Subcutaneous abdominal adipose tissue (tissue), 5 donors: ENCODE results near the gene SPTAN1.
A peak's percentile ranks its signal among the peaks of the same experiment; 100 is the strongest.
"Not testable (repeated sequence)": the region's sequence is repeated elsewhere in the genome, so short reads cannot be mapped to it uniquely, and the experiment has no call there.

Experiments
- H3K27ac ChIP-seq: one replicate; pipeline ENCODE4 v1.7.0; 2013; ENCODE audit warnings: low read depth, mild to moderate bottlenecking, inconsistent platforms, low read length, moderate library complexity
- H3K27me3 ChIP-seq, 5 donors: one replicate each; pipeline ENCODE4 v1.7.0; 2013; ENCODE audit warnings: low read length in 5 of 5, inconsistent platforms in 1 of 5; ENCODE audit not compliant: control insufficient read depth in 5 of 5, insufficient read depth in 4 of 5
- H3K36me3 ChIP-seq, 5 donors: one replicate each; pipeline ENCODE4 v1.7.0; 2013; ENCODE audit warnings: low read length in 5 of 5; ENCODE audit not compliant: control insufficient read depth in 5 of 5, insufficient read depth in 5 of 5
- H3K4me1 ChIP-seq, 5 donors: one replicate each; pipeline ENCODE4 v1.7.0; 2013; ENCODE audit warnings: low read length in 5 of 5, mild to moderate bottlenecking in 3 of 5, moderate library complexity in 1 of 5; ENCODE audit not compliant: control insufficient read depth in 5 of 5, insufficient read depth in 5 of 5
- H3K4me3 ChIP-seq, 5 donors: one replicate each; pipeline ENCODE4 v1.7.0; 2013; ENCODE audit warnings: low read length in 5 of 5, low read depth in 1 of 5
- H3K9ac ChIP-seq, 5 donors: one replicate each; pipeline ENCODE4 v1.7.0; 2013; ENCODE audit warnings: low read length in 5 of 5, mild to moderate bottlenecking in 4 of 5, moderate library complexity in 3 of 5
- H3K9me3 ChIP-seq, 5 donors: one replicate each; pipeline ENCODE4 v1.7.0; 2013; ENCODE audit warnings: low read length in 5 of 5; ENCODE audit not compliant: control insufficient read depth in 5 of 5
- donor health status: healthy.
- donor health status: healthy.
- donor health status: healthy.
- donor health status: healthy.
- donor health status: healthy.

SPTAN1 gene

DNA sequence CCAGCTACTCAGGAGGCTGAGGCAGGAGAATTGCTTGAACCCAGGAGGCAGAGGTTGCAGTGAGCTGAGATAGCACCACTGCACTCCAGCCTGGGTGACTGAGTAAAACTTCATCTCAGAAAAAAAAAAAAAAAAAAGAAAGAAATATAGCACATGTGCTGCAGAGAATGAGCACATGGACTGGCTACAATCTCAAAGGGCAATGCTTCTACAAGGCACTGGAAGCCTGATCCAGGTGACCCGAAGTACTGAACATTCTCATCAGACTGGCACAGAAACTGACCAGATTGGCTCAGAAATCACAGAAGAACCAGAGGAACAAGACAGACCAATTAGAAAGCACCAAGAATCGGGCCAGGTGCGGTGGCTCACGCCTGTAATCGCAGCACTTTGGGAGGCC is 99.4 kb downstream of the SPTAN1 start:
- H3K27ac ChIP-seq: no peak overlapping the region
- no peaks in the 10 kb centered on the region for H3K9me3 ChIP-seq
- H3K27me3 ChIP-seq: no peaks in the 10 kb centered on the region
- H3K4me3 ChIP-seq: no peak overlapping the region
- H3K36me3 ChIP-seq: no peaks in the 10 kb centered on the region
- H3K9ac ChIP-seq: no peak overlapping the region
- peaks cover 0 to 5% (median 5%) of the 10 kb centered on the region in 5 donors for H3K4me1 ChIP-seq

DNA sequence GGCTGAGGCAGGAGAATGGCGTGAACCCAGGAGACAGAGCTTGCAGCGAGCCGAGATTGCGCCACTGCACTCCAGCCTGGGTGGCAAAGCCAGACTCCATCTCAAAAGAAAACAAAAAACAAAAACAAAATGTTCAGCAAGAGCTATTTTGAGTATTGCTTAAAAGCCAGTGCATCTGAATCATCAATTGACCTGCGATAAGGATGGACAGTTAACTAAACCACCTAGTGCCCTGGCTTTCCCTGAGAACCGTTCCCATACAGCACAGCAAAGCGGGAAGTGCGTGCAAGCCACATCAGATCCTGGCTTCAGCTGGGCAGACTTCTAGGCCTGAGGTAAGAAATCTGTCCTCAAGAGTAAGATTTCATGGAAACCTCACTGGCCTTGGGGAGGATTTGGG is 101.5 kb downstream of the SPTAN1 start:
- Histone ChIP-seq H3K4me3 (no peak overlapping the region), H3K9ac (no peak overlapping the region), H3K4me1 (peaks cover 0 to 9% (median 5%) of the 10 kb centered on the region in 5 donors), H3K9me3 (no peaks in the 10 kb centered on the region), H3K27me3 (no peaks in the 10 kb centered on the region), H3K36me3 (no peaks in the 10 kb centered on the region), H3K27ac (no peak overlapping the region)

DNA sequence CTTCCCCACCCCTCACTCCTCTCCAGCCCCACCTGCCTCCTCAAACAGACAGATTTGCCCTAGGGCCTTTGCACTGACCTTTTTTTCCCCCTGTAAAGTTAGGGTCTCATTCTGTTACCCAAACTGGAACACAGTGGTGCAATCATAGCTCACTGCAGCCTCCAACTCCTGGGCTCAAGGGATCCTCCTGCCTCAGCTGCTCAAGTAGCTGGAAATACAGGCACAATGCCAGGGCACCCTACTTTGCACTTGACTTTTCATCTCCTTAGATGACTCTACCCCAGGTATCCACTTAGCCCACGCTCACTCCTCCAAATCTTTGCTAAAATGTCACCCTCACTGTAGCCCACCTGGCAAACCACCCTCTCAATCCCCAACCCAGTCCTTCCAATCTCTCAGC is 102.1 kb downstream of the SPTAN1 start:
- Histone ChIP-seq H3K9me3 (no peaks in the 10 kb centered on the region), H3K36me3 (no peaks in the 10 kb centered on the region), H3K27ac (no peak overlapping the region), H3K9ac (no peak overlapping the region), H3K4me1 (peaks cover 0 to 9% (median 5%) of the 10 kb centered on the region in 5 donors), H3K27me3 (no peaks in the 10 kb centered on the region), H3K4me3 (no peak overlapping the region)

DNA sequence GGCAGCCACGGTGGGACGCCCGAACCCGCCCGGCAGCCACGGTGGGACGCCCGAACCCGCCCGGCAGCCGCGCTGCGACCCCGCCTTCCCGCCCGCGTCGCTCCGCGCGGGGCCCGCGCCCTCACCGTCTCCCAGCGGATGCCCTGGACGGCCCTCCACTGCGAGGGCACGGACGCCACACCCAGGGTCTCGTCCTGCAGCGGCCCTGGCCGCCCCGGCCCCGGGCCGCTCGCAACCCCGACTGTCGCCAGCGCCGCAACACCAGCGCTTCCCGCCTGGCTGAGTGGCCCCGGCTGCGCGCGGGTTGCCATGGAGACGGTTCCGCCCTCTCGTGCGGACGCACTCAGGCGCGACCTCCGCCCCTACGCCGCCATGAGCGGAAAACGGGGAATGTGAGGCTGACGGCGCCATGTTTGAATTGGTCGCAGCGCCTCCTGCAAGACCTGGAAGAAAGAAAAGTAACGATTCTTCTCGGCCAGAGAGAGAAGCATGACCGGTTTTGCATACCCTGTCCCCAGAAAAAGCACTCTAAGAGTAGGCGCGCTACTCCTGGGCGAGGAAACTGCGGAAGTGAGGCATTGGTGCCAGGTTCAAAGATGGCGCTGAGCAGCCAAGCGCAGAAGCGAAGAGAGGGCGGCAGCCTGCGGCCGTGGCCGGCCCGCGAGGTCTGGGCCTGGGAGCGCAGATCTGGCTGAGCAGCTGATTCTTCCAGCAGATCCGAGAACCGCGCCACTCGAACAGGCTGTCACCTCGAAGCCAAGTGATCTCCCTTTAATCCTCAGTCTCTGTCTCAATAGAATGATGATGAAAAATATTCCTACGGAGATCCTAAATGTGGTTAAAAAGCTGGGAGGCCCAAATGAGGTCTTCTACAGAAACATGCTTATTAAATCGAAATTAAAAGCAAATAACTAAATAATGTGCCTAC is 104.3 kb downstream of the SPTAN1 start, which contains the start of gene DYNC2I2:
TSS of gene DYNC2I2 (minus strand) at position 432 of the 928 bp plus-strand sequence. CDS start at position 311, 121 bp downstream.
- Histone ChIP-seq H3K9ac (peak within 1 kb of the TSS; percentile 76 to 87 (median 82)), H3K4me1 (peaks cover 0 to 9% (median 5%) of the 10 kb centered on the region in 5 donors), H3K36me3 (no peaks in the 10 kb centered on the region), H3K9me3 (no peaks in the 10 kb centered on the region), H3K27me3 (no peaks in the 10 kb centered on the region), H3K27ac (peak within 1 kb of the TSS; percentile 98), H3K4me3 (peak within 1 kb of the TSS; percentile 69 to 85 (median 77))

DNA sequence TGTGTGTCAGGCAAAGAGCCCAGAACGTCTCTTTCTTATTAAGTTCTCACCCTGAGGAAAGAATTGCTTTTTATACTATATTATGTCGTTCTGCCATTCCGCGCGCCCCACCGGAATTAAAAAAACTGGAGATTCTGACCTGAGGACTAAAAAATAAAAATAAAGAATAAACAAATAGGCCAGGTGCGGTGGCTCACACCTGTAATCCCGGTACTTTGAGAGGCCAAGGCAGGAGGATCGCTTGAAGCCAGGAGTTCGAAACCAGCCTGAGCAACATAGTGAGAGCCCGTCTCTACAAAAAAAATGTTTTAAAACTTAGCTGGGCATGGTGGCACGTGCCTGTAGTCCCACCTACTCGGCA is 104.9 kb downstream of the SPTAN1 start:
- Histone ChIP-seq H3K9me3 (no peaks in the 10 kb centered on the region), H3K27ac (peak overlapping the region; percentile 98), H3K36me3 (no peaks in the 10 kb centered on the region), H3K4me3 (peak overlapping the region; percentile 16 to 85 (median 77)), H3K9ac (peak overlapping the region in 4 of 5 donors; percentile 76 to 84 (median 80)), H3K27me3 (no peaks in the 10 kb centered on the region), H3K4me1 (peaks cover 0 to 9% (median 5%) of the 10 kb centered on the region in 5 donors)

DNA sequence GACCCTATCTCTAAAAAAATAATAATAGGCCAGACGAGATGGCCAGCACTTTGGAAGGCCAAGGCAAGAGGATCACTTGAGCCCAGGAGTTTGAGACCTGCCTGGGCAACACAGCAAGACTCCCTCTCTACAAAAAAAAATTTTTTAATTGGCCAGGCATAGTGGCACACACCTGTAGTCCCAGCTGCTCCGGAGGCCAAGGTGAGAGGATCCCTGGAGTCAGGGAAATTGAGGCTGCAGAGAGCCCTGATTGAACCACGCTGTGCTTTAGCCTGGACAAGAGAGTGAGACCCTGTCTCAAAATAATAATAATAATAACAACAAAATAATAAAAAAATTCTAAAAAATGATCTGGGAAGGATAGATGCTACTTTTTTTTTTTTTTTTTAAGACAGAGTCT is 105.4 kb downstream of the SPTAN1 start:
- Histone ChIP-seq H3K9me3 (no peaks in the 10 kb centered on the region), H3K36me3 (no peaks in the 10 kb centered on the region), H3K27me3 (no peaks in the 10 kb centered on the region), H3K27ac (no peak overlapping the region), H3K4me3 (no peak overlapping the region), H3K9ac (no peak overlapping the region), H3K4me1 (peaks cover 0 to 9% (median 5%) of the 10 kb centered on the region in 5 donors)

DNA sequence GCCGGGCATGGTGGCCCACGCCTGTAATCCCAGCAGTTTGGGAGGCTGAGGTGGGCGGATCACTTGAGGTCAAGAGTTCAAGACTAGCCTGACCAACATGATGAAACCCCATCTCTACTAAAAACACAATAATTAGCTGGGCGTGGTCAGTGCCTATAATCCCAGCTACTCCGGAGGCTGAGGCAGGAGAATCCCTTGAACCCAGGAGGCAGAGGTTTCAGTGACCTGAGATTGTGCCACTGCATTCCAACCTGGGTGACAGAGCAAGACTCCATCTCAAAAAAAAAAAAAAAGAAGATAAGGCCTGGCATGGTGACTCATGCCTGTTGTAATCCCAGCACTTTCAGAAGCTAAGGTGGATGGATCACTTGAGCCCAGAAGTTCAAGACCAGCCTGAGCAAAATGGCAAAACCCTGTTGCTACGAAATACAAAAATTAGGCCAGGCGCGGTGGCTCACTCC is 114.1 kb downstream of the SPTAN1 start:
- H3K4me3 ChIP-seq, H3K9me3 ChIP-seq, H3K27ac ChIP-seq, H3K4me1 ChIP-seq, H3K27me3 ChIP-seq, H3K36me3 ChIP-seq, H3K9ac ChIP-seq: not testable (repeated sequence)

DNA sequence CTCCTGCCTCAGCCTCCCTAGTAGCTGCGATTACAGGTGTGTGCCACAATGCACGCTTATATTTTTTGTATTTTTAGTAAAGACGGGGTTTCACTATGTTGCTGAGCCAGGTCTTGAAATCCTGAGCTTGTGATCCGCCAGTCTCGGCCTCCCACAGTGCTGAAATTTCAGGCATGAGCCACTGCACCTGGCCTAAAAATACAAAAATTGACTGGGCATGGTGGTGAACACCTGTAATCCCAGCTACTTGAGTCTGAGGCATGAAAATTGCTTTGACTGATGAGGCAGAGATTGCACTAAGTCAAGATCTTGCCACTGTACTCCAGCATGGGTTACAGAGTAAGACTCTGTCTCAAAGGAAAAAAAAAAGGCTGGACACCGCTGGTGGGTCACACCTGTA is 117.4 kb downstream of the SPTAN1 start:
- Histone ChIP-seq H3K36me3 (no peaks in the 10 kb centered on the region), H3K27me3 (no peaks in the 10 kb centered on the region), H3K27ac (no peak overlapping the region), H3K4me1 (no peaks in the 10 kb centered on the region), H3K4me3 (no peak overlapping the region), H3K9ac (no peak overlapping the region), H3K9me3 (no peaks in the 10 kb centered on the region)

DNA sequence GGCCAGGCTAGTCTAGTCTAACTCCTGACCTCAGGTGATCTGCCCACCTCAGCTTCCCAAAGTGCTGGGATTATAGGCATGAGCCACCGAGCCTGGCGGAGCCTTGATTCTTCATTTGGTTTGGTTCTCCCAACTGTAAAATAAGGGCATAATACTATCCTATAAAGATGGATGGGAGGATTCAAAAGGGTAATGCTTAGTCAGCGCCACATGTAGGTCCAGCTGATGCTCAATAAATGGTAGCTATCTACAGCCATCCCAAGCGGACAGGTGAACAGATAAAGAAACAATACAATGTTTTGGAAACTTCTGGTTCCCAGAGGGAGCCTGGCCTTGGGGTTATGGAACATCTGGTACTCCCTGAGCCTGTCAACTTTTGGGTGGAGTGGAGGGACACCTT is 123.0 kb downstream of the SPTAN1 start:
- H3K36me3 ChIP-seq: no peaks in the 10 kb centered on the region
- no peaks in the 10 kb centered on the region for H3K4me1 ChIP-seq
- no peaks in the 10 kb centered on the region for H3K9me3 ChIP-seq
- H3K27me3 ChIP-seq: no peaks in the 10 kb centered on the region
- H3K4me3 ChIP-seq: no peak overlapping the region
- no peak overlapping the region for H3K27ac ChIP-seq
- no peak overlapping the region for H3K9ac ChIP-seq

DNA sequence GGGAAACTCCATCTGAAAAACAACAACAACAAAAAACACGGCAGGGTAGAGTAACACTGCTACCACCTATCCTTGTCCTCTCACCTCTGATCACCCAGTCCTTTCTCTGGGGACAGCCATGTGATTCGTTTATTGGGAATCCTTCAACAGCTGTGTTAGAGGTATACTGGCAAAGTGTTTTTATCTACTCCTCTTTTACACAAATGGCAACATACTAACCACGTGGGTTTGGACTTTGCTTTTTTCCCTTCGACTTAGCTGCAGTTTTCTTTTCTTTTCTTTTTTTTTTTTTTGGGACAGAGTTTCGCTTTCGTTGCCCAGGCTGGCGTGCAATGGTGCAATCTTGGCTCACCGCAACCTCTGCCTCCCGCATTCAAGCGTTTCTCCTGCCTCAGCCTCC is 125.4 kb downstream of the SPTAN1 start:
- Histone ChIP-seq H3K4me1 (no peaks in the 10 kb centered on the region), H3K9me3 (no peaks in the 10 kb centered on the region), H3K27me3 (no peaks in the 10 kb centered on the region), H3K9ac (no peak overlapping the region), H3K4me3 (no peak overlapping the region), H3K27ac (no peak overlapping the region), H3K36me3 (no peaks in the 10 kb centered on the region)
